ENCODE data around the gene TBCEL.

Gene TBCEL

DNA sequence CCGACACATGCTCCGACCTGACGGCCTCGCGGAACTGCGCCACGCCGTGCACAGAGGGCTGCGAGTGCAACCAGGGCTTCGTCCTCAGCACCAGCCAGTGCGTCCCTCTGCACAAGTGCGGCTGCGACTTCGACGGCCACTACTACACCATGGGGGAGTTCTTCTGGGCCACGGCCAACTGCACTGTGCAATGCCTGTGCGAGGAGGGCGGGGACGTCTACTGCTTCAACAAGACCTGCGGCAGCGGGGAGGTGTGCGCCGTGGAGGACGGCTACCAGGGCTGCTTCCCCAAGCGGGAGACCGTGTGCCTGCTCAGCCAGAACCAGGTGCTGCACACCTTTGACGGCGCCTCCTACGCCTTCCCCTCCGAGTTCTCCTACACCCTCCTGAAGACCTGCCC is 103.9 kb downstream of the TBCEL start:
- Histone ChIP-seq H3F3A (ENCODE audit: insufficient read depth) (no peaks in the 10 kb centered on the region), H3K36me3 (ENCODE audit: low read length) (no peaks in the 10 kb centered on the region), H3K9me2 (replicated peaks; ENCODE audit: insufficient read depth, low read length) (no peaks in the 10 kb centered on the region), H3K9me3 (ENCODE audit: insufficient read depth, low read length) (no peaks in the 10 kb centered on the region), H3K79me2 (ENCODE audit: insufficient read depth, low read length) (no peaks in the 10 kb centered on the region), H3K27ac (ENCODE audit: low read depth, low read length) (no peak overlapping the region), H3K9ac (ENCODE audit: low read length) (no peak overlapping the region), H3K4me3 (ENCODE audit: insufficient read depth, low read length, poor library complexity, severe bottlenecking) (no peak overlapping the region), H3K27me3 (ENCODE audit: low read length) (no peaks in the 10 kb centered on the region), H4K20me1 (ENCODE audit: low read depth, low read length) (no peaks in the 10 kb centered on the region), H3K4me2 (ENCODE audit: low read depth, low read length, poor library complexity, severe bottlenecking) (no peak overlapping the region), H2AFZ (ENCODE audit: low read depth, low read length, severe bottlenecking) (no peak overlapping the region)
- TF ChIP-seq EZH2phosphoT487 (conservative IDR thresholded peaks at IDR 0.05; ENCODE audit: low read length), result no peak
- TF ChIP-seq, protein P1, sequence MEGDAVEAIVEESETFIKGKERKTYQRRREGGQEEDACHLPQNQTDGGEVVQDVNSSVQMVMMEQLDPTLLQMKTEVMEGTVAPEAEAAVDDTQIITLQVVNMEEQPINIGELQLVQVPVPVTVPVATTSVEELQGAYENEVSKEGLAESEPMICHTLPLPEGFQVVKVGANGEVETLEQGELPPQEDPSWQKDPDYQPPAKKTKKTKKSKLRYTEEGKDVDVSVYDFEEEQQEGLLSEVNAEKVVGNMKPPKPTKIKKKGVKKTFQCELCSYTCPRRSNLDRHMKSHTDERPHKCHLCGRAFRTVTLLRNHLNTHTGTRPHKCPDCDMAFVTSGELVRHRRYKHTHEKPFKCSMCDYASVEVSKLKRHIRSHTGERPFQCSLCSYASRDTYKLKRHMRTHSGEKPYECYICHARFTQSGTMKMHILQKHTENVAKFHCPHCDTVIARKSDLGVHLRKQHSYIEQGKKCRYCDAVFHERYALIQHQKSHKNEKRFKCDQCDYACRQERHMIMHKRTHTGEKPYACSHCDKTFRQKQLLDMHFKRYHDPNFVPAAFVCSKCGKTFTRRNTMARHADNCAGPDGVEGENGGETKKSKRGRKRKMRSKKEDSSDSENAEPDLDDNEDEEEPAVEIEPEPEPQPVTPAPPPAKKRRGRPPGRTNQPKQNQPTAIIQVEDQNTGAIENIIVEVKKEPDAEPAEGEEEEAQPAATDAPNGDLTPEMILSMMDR (IDR thresholded peaks at IDR 0.05; ENCODE audit: insufficient read depth, low read length, poor library complexity, severe bottlenecking), result no peak

DNA sequence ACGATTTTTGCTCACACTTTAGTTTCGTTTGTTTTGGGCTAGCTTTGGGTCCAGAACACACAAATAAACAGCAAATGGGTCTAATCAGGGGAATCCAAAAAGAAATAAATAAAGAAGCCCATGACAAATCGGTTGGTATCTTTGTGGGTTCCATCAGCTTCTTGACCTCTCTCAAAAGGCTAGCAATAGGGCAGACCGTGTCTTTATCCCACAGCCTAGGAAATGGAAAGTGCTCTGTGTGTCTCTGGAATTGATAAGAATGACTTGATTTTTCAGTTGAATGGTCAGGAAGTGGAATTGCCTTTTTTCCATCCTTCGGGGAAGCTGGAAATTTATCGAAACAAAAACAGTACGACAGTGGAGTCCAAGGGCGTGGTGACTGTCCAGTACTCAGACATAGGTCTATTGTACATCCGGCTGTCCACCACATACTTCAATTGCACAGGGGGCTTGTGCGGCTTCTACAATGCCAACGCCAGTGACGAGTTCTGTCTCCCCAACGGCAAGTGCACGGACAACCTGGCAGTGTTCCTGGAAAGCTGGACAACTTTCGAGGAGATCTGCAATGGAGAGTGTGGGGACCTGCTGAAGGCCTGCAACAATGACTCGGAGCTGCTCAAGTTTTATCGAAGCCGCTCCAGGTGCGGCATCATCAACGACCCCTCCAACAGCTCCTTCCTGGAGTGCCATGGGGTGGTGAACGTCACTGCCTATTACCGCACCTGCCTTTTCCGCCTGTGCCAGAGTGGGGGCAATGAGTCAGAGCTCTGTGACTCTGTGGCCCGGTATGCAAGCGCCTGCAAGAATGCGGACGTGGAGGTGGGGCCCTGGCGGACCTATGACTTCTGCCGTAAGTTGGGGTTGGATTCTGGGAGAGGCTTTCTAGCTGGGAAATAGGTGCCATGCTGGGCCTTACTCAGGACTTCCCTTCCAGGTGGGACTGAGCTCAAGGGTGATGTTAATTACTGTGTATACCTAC is 105.7 kb downstream of the TBCEL start:
- no peak overlapping the region for H3K9ac ChIP-seq (ENCODE audit: low read length)
- H3K27ac ChIP-seq (ENCODE audit: low read depth, low read length), result no peak overlapping the region
- no peak overlapping the region for H2AFZ ChIP-seq (ENCODE audit: low read depth, low read length, severe bottlenecking)
- no peak overlapping the region for H3K4me2 ChIP-seq (ENCODE audit: low read depth, low read length, poor library complexity, severe bottlenecking)
- H3K9me2 ChIP-seq (replicated peaks; ENCODE audit: insufficient read depth, low read length), result no peaks in the 10 kb centered on the region
- H3K79me2 ChIP-seq (ENCODE audit: insufficient read depth, low read length), result no peaks in the 10 kb centered on the region
- H3K9me3 ChIP-seq (ENCODE audit: insufficient read depth, low read length), result no peaks in the 10 kb centered on the region
- H3K36me3 ChIP-seq (ENCODE audit: low read length), result no peaks in the 10 kb centered on the region
- H3K4me3 ChIP-seq (ENCODE audit: insufficient read depth, low read length, poor library complexity, severe bottlenecking), result no peak overlapping the region
- no peaks in the 10 kb centered on the region for H3F3A ChIP-seq (ENCODE audit: insufficient read depth)
- no peaks in the 10 kb centered on the region for H3K27me3 ChIP-seq (ENCODE audit: low read length)
- TF ChIP-seq EZH2phosphoT487 (conservative IDR thresholded peaks at IDR 0.05; ENCODE audit: low read length), result no peak
- no peaks in the 10 kb centered on the region for H4K20me1 ChIP-seq (ENCODE audit: low read depth, low read length)

DNA sequence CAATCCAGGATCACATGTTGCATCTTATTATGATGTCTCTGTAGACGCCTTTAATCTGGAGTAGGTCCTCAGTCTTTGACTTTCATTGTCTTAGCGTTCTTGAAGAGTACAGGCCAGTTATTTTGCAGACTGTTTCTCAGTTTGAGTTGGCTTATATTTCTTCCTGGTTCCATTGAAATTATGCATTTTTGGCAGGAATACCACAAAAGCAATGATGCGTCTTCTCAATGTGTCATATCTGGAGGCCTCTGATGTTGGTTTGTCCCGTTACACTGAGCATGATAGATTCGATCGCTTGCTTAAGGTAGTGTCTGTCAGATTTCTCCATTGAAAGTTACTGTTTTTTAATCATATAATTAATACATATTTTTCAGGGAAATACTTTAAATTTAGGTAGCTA is 107.8 kb downstream of the TBCEL start:
- H3K9ac ChIP-seq (ENCODE audit: low read length), result no peak overlapping the region
- no peaks in the 10 kb centered on the region for H3K79me2 ChIP-seq (ENCODE audit: insufficient read depth, low read length)
- H3F3A ChIP-seq (ENCODE audit: insufficient read depth), result no peaks in the 10 kb centered on the region
- H3K4me2 ChIP-seq (ENCODE audit: low read depth, low read length, poor library complexity, severe bottlenecking), result no peak overlapping the region
- no peaks in the 10 kb centered on the region for H3K9me3 ChIP-seq (ENCODE audit: insufficient read depth, low read length)
- H4K20me1 ChIP-seq (ENCODE audit: low read depth, low read length), result no peaks in the 10 kb centered on the region
- H2AFZ ChIP-seq (ENCODE audit: low read depth, low read length, severe bottlenecking), result no peak overlapping the region
- H3K27ac ChIP-seq (ENCODE audit: low read depth, low read length), result no peak overlapping the region
- TF ChIP-seq, protein P1 (IDR thresholded peaks at IDR 0.05; ENCODE audit: insufficient read depth, low read length, poor library complexity, severe bottlenecking), result no peak
- TF ChIP-seq EZH2phosphoT487 (conservative IDR thresholded peaks at IDR 0.05; ENCODE audit: low read length), result no peak
- no peak overlapping the region for H3K4me3 ChIP-seq (ENCODE audit: insufficient read depth, low read length, poor library complexity, severe bottlenecking)
- H3K36me3 ChIP-seq (ENCODE audit: low read length), result no peaks in the 10 kb centered on the region
- no peaks in the 10 kb centered on the region for H3K9me2 ChIP-seq (replicated peaks; ENCODE audit: insufficient read depth, low read length)
- H3K27me3 ChIP-seq (ENCODE audit: low read length), result no peaks in the 10 kb centered on the region

Measured in SU-DHL-6 (cell line).